Hindlimb muscle (tissue), 1 donor: ENCODE data around the gene MORF4L1. TPM values are rescaled to one million over a fixed set of nuclear protein-coding genes. Genes with fewer than 3 reads are reported as not detected.
"Not testable (repeated sequence)": the region's sequence is repeated elsewhere in the genome, so short reads cannot be mapped to it uniquely, and the experiment has no call there.

Experiments used
- DNase-seq: peaks from one replicate; pipeline ENCODE4 v3.0.0-alpha.2; 2013
- polyA plus RNA-seq: library from polyadenylated mRNA; unstranded; fragments of 120-200 nt; gene quantifications from one replicate; pipeline ENCODE4 v1.2.1, GENCODE V29; 2013; ENCODE audit not compliant: insufficient read length

Gene MORF4L1
- polyA plus RNA-seq, 1 donor = 485 TPM

GRCh38 chr15:78902281-78903032 is 29.8 kb downstream of the MORF4L1 start:
- DNase-seq = not testable (repeated sequence)

- no peak for DNase-seq
Measured at GRCh38 chr15:78904599-78905358, 32.1 kb downstream of the MORF4L1 start.

GRCh38 chr15:78906316-78906620 is 33.6 kb downstream of the MORF4L1 start:
- no peak for DNase-seq

- DNase-seq = no peak
Measured at GRCh38 chr15:78907577-78907976, 34.9 kb downstream of the MORF4L1 start.

GRCh38 chr15:78909160-78909695 is 36.5 kb downstream of the MORF4L1 start:
- DNase-seq = no peak

- DNase-seq = no peak
Measured at GRCh38 chr15:78909791-78910228, 37.1 kb downstream of the MORF4L1 start.

- no peak for DNase-seq
Measured at GRCh38 chr15:78910271-78910670, 37.6 kb downstream of the MORF4L1 start.

- DNase-seq = no peak
Measured at GRCh38 chr15:78912316-78912715, 39.6 kb downstream of the MORF4L1 start.

- no peak for DNase-seq
Measured at GRCh38 chr15:78913012-78913411, 40.3 kb downstream of the MORF4L1 start.

GRCh38 chr15:78914027-78914764 is 41.5 kb downstream of the MORF4L1 start:
- no peak for DNase-seq

- DNase-seq = no peak
Measured at GRCh38 chr15:78915341-78916087, 42.8 kb downstream of the MORF4L1 start.

- no peak for DNase-seq
Measured at GRCh38 chr15:78916088-78916487, 43.4 kb downstream of the MORF4L1 start.

- no peak for DNase-seq
Measured at GRCh38 chr15:78917888-78918287, 45.2 kb downstream of the MORF4L1 start.

GRCh38 chr15:78921517-78921916 is 48.8 kb downstream of the MORF4L1 start:
- no peak for DNase-seq

- no peak for DNase-seq
Measured at GRCh38 chr15:78921940-78922339, 49.2 kb downstream of the MORF4L1 start.

- DNase-seq = no peak
Measured at GRCh38 chr15:78922527-78922926, 49.8 kb downstream of the MORF4L1 start.

- no peak for DNase-seq
Measured at GRCh38 chr15:78923015-78923414, 50.3 kb downstream of the MORF4L1 start.

GRCh38 chr15:78923480-78924360 is 51.0 kb downstream of the MORF4L1 start:
- DNase-seq = no peak

- no peak for DNase-seq
Measured at GRCh38 chr15:78925076-78925624, 52.5 kb downstream of the MORF4L1 start.

- no peak for DNase-seq
Measured at GRCh38 chr15:78925956-78926743, 53.5 kb downstream of the MORF4L1 start.
